PFSK-1 (cell line): ENCODE results near the gene GPD1.

Experiments
- FOXP2 ChIP-seq: optimal IDR thresholded peaks from 2 replicates; pipeline ENCODE3; 2011; ENCODE audit warnings: borderline replicate concordance, control low read depth, inconsistent platforms; ENCODE audit not compliant: insufficient read depth; ENCODE audit errors: extremely low read length, extremely low read depth
- POLR2AphosphoS5 ChIP-seq: IDR thresholded peaks from 2 replicates; pipeline ENCODE4 v1.6.1; 2012; ENCODE audit warnings: low read depth, mild to moderate bottlenecking, control low read depth, low read length, moderate library complexity
- REST ChIP-seq, 2 experiments: IDR thresholded peaks; 2 replicates each; pipeline versions ENCODE4 v1.6.1 to v1.8.0; 2011 to 2012; ENCODE audit warnings: low read depth in 2 of 2, low read length in 2 of 2, control low read depth in 1 of 2, inconsistent platforms in 1 of 2, mild to moderate bottlenecking in 1 of 2, moderate library complexity in 1 of 2; ENCODE audit not compliant: insufficient read depth in 1 of 2
- SIN3A ChIP-seq: IDR thresholded peaks from 2 replicates; pipeline ENCODE4 v1.6.1; 2012; ENCODE audit warnings: mild to moderate bottlenecking, low read length, moderate library complexity, borderline replicate concordance; ENCODE audit not compliant: insufficient read depth
- TAF1 ChIP-seq: IDR thresholded peaks from 2 replicates; pipeline ENCODE4 v1.6.1; 2012; ENCODE audit warnings: low read length, control low read depth, borderline replicate concordance; ENCODE audit not compliant: insufficient read depth

GPD1 gene

GRCh38 chr12:50082644-50083043, 21.2 kb upstream of the GPD1 start:
- TF ChIP-seq TAF1 (no peak), FOXP2 (no peak), SIN3A (no peak), REST (IDR thresholded peaks at IDR 0.05; ENCODE audit: insufficient read depth in 1 of 2, low read depth in 2 of 2, low read length in 2 of 2) (no peak), POLR2AphosphoS5 (no peak)

DNA sequence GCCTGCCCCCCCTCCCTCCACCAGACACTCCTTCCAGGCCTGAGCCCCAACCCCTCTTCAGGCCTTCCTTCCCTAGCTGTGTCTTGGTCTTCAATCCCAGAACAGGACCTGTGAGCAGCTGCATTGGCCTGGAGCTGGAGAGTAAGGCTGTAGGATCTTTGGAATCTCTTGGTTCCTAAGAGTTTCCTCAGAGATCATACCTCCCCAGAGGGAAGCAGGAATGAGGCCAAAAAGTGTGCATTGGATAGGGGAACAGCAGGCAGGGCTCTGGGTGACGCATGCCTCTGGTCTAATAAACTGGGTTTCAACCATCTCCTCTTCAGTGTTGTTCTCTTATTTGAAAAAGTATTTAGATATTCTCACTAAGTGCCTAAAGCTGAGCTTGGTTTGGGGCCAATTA, 20.5 kb upstream of the GPD1 start:
- TF ChIP-seq POLR2AphosphoS5: no peak
- TF ChIP-seq SIN3A: no peak
- TF ChIP-seq FOXP2: no peak
- no peak for TF ChIP-seq TAF1
- TF ChIP-seq REST (IDR thresholded peaks at IDR 0.05; ENCODE audit: insufficient read depth in 1 of 2, low read depth in 2 of 2, low read length in 2 of 2): no peak

- TF ChIP-seq REST (IDR thresholded peaks at IDR 0.05; ENCODE audit: insufficient read depth in 1 of 2, low read depth in 2 of 2, low read length in 2 of 2) (0 out of 4 replicates have a peak, but pooled peaks of 1 of the 2 experiments have one; percentile 37), TAF1 (peak; percentile 80; the same call in 1 of the 2 replicates), SIN3A (peak; percentile 31; the same call in 1 of the 2 replicates), FOXP2 (peak; percentile 14), POLR2AphosphoS5 (peak; percentile 44; the same call in 1 of the 2 replicates)
These were observed 18.8 kb upstream of the GPD1 start, which contains the start of gene SMARCD1 for GRCh38 chr12:50084775-50085614. Gene SMARCD1, plus strand, starts transcription at chr12:50085342. Its CDS starts 28 bp downstream, at chr12:50085370.

- TF ChIP-seq POLR2AphosphoS5: no peak
These were observed 18.2 kb upstream of the GPD1 start for GRCh38 chr12:50085615-50086072.

DNA sequence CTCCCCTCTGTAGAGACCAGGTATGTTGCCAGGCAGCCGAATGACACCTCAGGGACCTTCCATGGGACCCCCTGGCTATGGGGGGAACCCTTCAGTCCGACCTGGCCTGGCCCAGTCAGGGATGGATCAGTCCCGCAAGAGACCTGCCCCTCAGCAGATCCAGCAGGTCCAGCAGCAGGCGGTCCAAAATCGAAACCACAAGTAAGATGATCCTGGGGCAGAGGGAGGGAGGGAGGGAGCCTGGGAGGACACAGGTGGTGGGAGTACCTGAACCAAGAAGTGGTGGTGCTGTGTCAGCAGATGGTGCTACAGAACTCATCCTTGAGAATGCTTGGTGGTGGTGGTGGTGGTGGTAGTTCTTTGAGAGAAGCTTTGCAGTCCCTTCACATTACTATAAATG, 17.7 kb upstream of the GPD1 start:
- no peak for TF ChIP-seq SIN3A
- TF ChIP-seq REST (IDR thresholded peaks at IDR 0.05; ENCODE audit: insufficient read depth in 1 of 2, low read depth in 2 of 2, low read length in 2 of 2): no peak
- TF ChIP-seq POLR2AphosphoS5: no peak
- no peak for TF ChIP-seq FOXP2
- no peak for TF ChIP-seq TAF1
